Progenitor cell of endocrine pancreas (in vitro differentiated cells): ENCODE measurements around the gene INPP5D. TPM values are rescaled to one million over a fixed set of nuclear protein-coding genes. Genes with fewer than 3 reads are reported as not detected.

Experiments used
- DNase-seq: peaks from one replicate; pipeline ENCODE4 v3.0.0; 2021; ENCODE audit warnings: low spot score; ENCODE audit not compliant: unreplicated experiment
- H3K27ac Mint-ChIP-seq: 2 replicates; pipeline ENCODE4 v1.8.0; 2021; ENCODE audit warnings: mild to moderate bottlenecking, moderate library complexity, mixed read lengths
- H3K27me3 Mint-ChIP-seq: 2 replicates; pipeline ENCODE4 v1.8.0; 2021; ENCODE audit warnings: mixed read lengths
- H3K36me3 Mint-ChIP-seq: 2 replicates; pipeline ENCODE4 v1.8.0; 2022; ENCODE audit warnings: mixed read lengths; ENCODE audit not compliant: insufficient read depth
- H3K4me1 Mint-ChIP-seq: 2 replicates; pipeline ENCODE4 v1.8.0; 2021; ENCODE audit warnings: low read depth, mixed read lengths
- H3K4me3 Mint-ChIP-seq: 2 replicates; pipeline ENCODE4 v1.8.0; 2021; ENCODE audit warnings: low read depth, mild to moderate bottlenecking, moderate library complexity, mixed read lengths
- H3K9me3 Mint-ChIP-seq: 2 replicates; pipeline ENCODE4 v1.8.0; 2021; ENCODE audit warnings: low read depth, mixed read lengths
- CTCF ChIP-seq: fragments of 200-600 bp; sonication (generic); IDR thresholded peaks from one replicate; pipeline ENCODE4 v1.5.0; 2021; ENCODE audit warnings: antibody characterized with exemption, mild to moderate bottlenecking; ENCODE audit not compliant: unreplicated experiment
- total RNA-seq: library from RNA; stranded (reverse); gene quantifications from 2 replicates; pipeline ENCODE4 v1.2.1, GENCODE V29; 2021

The INPP5D gene
- total RNA-seq, 1 donor from 2014 or later: 5.3 TPM

- H3K27ac Mint-ChIP-seq: no peak overlapping the region
- peaks cover 8% of the 10 kb centered on the region for H3K27me3 Mint-ChIP-seq
- H3K9me3 Mint-ChIP-seq: peaks cover 7% of the 10 kb centered on the region
- H3K36me3 Mint-ChIP-seq: no peaks in the 10 kb centered on the region
- H3K4me3 Mint-ChIP-seq: no peak overlapping the region
- TF ChIP-seq CTCF: no peak
- no peaks in the 10 kb centered on the region for H3K4me1 Mint-ChIP-seq
- no peak for DNase-seq
Observed at GRCh38 chr2:233068762-233069418, 8.7 kb downstream of the INPP5D start.

DNA sequence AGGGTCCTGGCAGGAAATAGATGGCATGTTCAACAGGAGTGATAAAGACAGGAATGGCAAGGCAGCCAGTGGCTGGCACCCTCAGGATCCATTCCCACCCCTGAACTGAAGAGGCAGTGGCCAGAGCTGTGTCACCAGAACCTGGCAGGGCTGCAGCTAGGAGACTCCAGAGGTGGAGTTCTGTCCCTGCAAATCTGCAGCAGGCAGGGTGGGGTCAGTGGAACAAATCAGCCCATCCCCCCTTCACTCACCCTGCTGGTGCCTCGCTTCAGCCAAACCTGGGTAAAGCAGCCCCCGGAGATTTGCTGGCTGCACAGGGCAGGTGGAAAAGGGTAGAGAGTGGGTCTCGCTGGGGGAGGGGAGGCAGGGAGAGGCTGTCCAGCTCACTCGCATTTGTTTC, 12.7 kb downstream of the INPP5D start:
- no peak for DNase-seq
- Mint-ChIP-seq H3K4me3 (no peak overlapping the region), H3K9me3 (peaks cover 7% of the 10 kb centered on the region), H3K27ac (no peak overlapping the region), H3K36me3 (no peaks in the 10 kb centered on the region), H3K4me1 (no peaks in the 10 kb centered on the region), H3K27me3 (peaks cover 8% of the 10 kb centered on the region)
- no peak for TF ChIP-seq CTCF

- H3K27ac Mint-ChIP-seq: no peak overlapping the region
- no peak for TF ChIP-seq CTCF
- no peak for DNase-seq
Observed at GRCh38 chr2:233074106-233074505, 14.0 kb downstream of the INPP5D start.

DNA sequence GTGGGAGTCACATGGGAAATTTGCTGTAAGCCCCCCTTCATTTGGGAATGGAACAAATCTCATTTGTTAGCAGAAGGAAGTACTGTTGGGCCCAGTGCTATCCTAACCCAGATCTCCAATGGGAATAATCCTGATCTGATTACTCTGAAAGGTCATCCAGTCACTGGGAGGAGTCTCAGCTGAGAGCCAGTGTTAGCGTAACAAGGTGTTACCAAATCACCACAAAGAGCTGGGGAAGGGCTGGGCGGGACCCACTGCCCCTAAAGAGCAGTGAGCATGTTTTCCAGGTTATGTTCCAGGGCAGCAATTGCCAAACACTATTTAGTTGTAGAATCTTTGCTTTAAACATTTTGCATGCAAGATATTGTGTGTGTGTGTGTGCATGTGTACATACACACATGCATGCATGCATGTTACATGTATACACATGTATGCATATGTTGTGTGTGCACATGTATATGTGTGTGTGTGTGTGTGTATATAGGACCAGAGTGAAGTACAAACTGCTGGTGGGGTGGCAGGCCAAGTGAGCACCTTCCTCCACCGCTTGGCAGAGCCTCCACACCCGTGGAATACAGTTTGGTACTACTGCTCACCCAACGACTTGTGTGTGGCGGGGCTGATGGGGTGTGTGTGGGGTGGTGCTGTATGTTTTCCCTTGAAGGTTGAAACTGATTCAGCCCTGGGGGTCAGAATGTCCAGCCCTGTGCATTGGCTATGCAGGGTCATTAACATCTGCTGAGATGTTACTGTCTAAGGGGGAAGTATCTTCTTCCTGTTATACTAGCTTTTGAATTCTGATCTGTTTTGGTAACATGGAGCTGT, 15.2 kb downstream of the INPP5D start:
- Mint-ChIP-seq H3K36me3 (no peaks in the 10 kb centered on the region), H3K4me1 (no peaks in the 10 kb centered on the region), H3K27ac (no peak overlapping the region), H3K27me3 (peaks cover 9% of the 10 kb centered on the region), H3K4me3 (no peak overlapping the region), H3K9me3 (peaks cover 7% of the 10 kb centered on the region)
- DNase-seq: no peak
- TF ChIP-seq CTCF: no peak

More at GRCh38 chr2:233074106-233074505, 14.0 kb downstream of the INPP5D start:
- H3K4me1 Mint-ChIP-seq: no peaks in the 10 kb centered on the region
- peaks cover 3% of the 10 kb centered on the region for H3K27me3 Mint-ChIP-seq
- H3K9me3 Mint-ChIP-seq: peaks cover 7% of the 10 kb centered on the region
- H3K36me3 Mint-ChIP-seq: no peaks in the 10 kb centered on the region
- no peak overlapping the region for H3K4me3 Mint-ChIP-seq

DNA sequence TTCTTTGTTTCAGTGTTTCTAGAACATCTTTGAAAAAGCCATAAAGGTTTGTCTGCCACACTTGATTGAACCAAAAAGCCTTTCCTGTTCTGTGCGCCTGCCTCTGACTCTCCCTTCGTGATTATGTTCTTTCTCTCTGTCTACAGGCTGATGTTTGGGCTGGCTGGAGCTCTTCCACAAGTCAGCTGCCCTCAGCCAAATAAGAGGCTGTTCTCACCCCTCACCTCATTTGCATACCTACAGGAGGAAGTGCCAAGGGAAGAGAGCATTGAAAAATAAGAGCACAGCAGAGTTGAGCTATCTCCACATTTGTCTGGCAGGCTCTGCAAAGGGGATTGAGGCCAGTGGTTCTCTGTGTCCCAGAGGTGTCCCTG, 15.8 kb downstream of the INPP5D start:
- H3K9me3 Mint-ChIP-seq: peaks cover 7% of the 10 kb centered on the region
- H3K27ac Mint-ChIP-seq: no peak overlapping the region
- no peaks in the 10 kb centered on the region for H3K36me3 Mint-ChIP-seq
- H3K4me1 Mint-ChIP-seq: no peaks in the 10 kb centered on the region
- no peak for TF ChIP-seq CTCF
- no peak overlapping the region for H3K4me3 Mint-ChIP-seq
- DNase-seq: no peak
- H3K27me3 Mint-ChIP-seq: peaks cover 12% of the 10 kb centered on the region
